HG03039 (cell line): ENCODE measurements around the gene SGO2.
"Not testable (repeated sequence)": the region's sequence is repeated elsewhere in the genome, so short reads cannot be mapped to it uniquely, and the experiment has no call there.

Experiments
- ATAC-seq: cut with Tn5 transposase; IDR thresholded peaks from one replicate; pipeline ENCODE4 v1.9.1; 2021; ENCODE audit warnings: mild to moderate bottlenecking, moderate library complexity; ENCODE audit not compliant: unreplicated experiment

Gene SGO2

GRCh38 chr2:200509612-200510433 is 16.2 kb upstream of the SGO2 start, which contains the start of gene KCTD18:
KCTD18 (minus strand) TSS chr2:200510068; CDS start chr2:200507016, 3,052 bp downstream.
- peak; percentile 99 for ATAC-seq

- ATAC-seq = no peak
Observed at GRCh38 chr2:200515155-200515554, 10.9 kb upstream of the SGO2 start.

- ATAC-seq = no peak
Observed at GRCh38 chr2:200523158-200523557, 2.8 kb upstream of the SGO2 start.

- ATAC-seq = no peak
Observed at GRCh38 chr2:200523604-200524003, 2.4 kb upstream of the SGO2 start.

GRCh38 chr2:200525066-200525465 is 941 bp upstream of the SGO2 start:
- no peak for ATAC-seq

GRCh38 chr2:200525551-200525881 is 491 bp upstream of the SGO2 start:
- ATAC-seq = no peak

GRCh38 chr2:200528228-200528627 is 2.2 kb downstream of the SGO2 start:
- no peak for ATAC-seq

- ATAC-seq = no peak
Observed at GRCh38 chr2:200533754-200534153, 7.7 kb downstream of the SGO2 start.

- ATAC-seq = no peak
Observed at GRCh38 chr2:200534572-200534971, 8.6 kb downstream of the SGO2 start.

- no peak for ATAC-seq
Observed at GRCh38 chr2:200538139-200538538, 12.1 kb downstream of the SGO2 start.

- no peak for ATAC-seq
Observed at GRCh38 chr2:200540793-200541192, 14.8 kb downstream of the SGO2 start.

- ATAC-seq = not testable (repeated sequence)
Observed at GRCh38 chr2:200566596-200566995, 40.6 kb downstream of the SGO2 start.

GRCh38 chr2:200567932-200568331 is 41.9 kb downstream of the SGO2 start:
- no peak for ATAC-seq

- no peak for ATAC-seq
Observed at GRCh38 chr2:200575957-200576356, 50.0 kb downstream of the SGO2 start.

GRCh38 chr2:200577027-200577426 is 51.0 kb downstream of the SGO2 start:
- no peak for ATAC-seq

GRCh38 chr2:200578778-200579177 is 52.8 kb downstream of the SGO2 start:
- ATAC-seq = no peak

GRCh38 chr2:200584639-200585038 is 58.6 kb downstream of the SGO2 start:
- ATAC-seq = no peak

GRCh38 chr2:200585340-200585729 is 59.3 kb downstream of the SGO2 start:
- no peak for ATAC-seq

GRCh38 chr2:200585730-200586643 is 60.0 kb downstream of the SGO2 start, which contains the start of gene AOX1:
AOX1 (plus strand) TSS chr2:200586014; CDS start chr2:200586109, 95 bp downstream.
- no peak for ATAC-seq

- ATAC-seq = no peak
Observed at GRCh38 chr2:200586644-200586975, 60.6 kb downstream of the SGO2 start.

- no peak for ATAC-seq
Observed at GRCh38 chr2:200587007-200587616, 61.1 kb downstream of the SGO2 start.
